GM19328 (cell line): ENCODE data around the gene PCOLCE2.

ENCODE experiments used
- ATAC-seq: cut with Tn5 transposase; IDR thresholded peaks from one replicate; pipeline ENCODE4 v1.9.1; 2021; ENCODE audit warnings: mild to moderate bottlenecking, moderate library complexity; ENCODE audit not compliant: unreplicated experiment

Gene PCOLCE2

GRCh38 chr3:142888481-142889211 lies at the start of gene PCOLCE2:
Gene PCOLCE2, minus strand, starts transcription at chr3:142889083. Its CDS starts 187 bp downstream, at chr3:142888896.
- ATAC-seq: no peak

DNA sequence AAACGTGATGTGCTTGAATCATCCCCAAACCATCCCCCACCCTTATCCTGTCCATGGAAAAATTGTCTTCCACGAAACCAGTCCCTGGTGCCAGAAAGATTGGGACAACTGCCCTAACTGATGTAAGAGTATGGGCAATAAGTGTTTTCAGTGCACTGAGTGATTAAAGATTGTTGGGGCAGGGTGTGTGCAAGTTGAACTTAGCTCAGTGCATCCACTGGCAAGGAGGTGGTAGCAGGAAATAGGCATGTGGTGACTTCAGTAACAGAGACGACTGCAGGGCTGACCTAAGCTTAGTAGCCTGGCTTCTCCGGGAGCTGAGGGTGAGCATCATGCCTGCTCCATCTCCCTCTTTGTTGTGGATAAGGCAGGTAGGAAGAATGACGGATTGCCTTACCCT lies 47.1 kb upstream of the PCOLCE2 start:
- no peak for ATAC-seq

DNA sequence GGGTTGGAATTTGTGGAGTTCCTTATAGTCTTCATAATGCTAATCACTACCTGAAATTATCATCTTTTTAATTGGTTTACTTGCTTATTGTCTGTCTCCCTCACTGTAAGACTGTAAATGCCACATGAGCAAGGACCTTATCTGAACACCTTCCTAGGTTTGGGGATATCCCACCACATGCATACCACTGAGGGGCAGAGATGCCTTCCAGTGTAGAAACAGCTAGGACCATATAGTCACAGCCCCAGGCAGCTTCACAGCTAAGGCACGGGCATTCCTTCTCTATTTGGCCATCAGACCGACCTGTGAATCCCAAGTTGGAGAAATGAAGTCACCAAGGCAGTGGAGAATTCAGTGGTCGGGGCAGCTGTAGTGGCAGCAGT lies 46.0 kb upstream of the PCOLCE2 start:
- ATAC-seq: no peak

- no peak for ATAC-seq
These were observed 45.4 kb upstream of the PCOLCE2 start for GRCh38 chr3:142934128-142934886.

DNA sequence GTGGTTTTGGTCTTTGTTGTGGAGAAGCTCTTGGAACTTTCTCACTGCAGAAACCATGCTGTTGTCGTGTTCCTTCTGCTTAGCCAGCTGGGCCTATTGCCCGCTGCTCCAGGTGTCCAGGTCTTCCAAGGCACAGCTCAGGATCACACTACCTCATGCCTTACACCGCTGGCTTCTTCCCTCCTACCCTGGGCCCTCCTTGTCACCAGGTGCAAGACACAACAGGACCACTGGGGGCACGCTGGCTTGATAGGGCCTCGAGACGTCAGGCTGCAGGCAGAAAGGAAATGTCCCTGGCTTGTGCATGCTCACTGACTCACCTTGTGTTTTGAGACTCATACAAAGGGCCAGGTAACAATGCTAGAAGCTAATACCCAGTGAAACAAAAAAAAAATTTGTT lies 42.3 kb upstream of the PCOLCE2 start:
- ATAC-seq: peak; percentile 89

DNA sequence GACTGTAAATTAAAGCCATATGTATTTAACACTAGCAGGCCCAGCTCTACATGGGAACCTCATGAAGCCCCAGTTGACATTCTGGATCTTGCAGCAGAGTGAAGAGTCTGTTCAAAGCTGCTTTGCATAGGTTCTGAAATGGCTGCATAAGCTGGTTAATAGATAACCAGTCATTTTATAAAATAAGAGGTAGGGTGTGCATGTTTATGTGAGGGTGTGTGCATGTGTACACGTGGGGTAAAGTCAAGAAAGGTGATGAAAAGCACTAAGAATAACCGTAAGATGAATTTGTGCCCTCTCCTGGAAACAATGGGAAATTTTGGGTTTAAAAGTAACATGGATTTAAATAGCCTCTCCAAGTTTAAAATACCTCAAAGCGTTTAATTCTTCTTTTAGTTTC lies 41.6 kb upstream of the PCOLCE2 start:
- ATAC-seq: no peak

DNA sequence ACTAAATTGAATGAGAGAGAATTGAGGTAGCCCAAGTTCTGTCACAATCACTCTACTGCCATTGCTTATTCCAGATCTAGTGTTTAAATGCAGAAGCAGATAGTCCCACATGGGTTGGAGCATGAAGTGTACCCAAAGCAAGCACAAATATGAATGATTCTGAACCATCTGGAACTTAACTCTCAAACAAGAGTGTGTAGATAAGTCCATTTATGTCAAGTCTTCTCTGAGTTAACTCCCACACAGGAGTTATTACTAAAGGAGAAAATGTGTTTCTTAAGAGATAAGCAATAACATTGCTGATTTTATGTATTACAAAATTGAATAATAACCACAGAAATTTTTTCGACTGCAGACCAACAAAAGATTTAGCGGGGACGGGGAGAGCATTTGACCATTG lies 41.0 kb upstream of the PCOLCE2 start:
- no peak for ATAC-seq

DNA sequence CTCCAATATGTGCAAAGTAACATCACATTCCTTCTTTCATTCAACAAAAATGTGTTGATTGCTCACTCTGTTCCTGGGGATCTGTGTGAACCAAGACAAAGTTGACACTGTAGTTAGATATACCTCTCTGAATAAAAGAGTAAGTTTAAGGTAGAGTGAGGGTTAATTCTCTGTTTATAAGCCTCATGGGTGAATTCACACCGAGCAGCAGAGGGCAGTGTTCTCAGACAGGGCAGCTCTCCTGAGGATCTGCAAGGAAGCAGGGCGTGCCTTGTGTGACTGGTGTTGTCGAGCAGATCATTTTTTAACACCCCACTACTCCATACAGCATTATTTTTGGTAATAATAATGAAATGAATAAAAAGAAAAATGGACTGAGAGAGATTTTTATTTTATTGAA lies 40.2 kb upstream of the PCOLCE2 start:
- ATAC-seq: no peak

DNA sequence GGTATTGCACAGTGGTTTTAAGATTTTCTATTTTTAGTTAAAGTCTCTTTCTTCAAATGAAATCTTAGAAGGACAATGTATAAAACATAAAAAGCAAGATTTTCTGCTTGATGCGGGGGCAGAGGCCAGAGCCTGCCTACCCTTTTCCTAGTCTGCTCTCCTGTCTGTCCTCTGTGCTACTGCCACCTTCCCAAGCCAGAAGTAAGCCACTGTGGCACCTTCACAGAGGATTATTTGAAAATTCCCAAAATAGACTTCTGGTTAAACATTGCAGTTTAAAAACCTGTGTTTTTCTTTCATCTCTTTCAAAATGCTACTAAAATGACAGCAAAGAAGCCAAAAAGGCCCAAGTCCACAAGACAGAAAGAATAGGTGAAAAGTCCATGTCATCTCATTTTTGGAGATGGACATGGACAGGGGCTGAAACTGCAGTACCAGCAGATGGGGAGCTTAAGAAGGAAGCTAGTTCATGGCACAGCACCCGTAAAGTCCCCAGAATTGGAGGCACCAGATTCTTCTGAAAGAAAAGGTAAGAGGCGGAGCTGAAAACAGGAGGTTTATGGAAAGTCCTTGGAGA lies 37.6 kb upstream of the PCOLCE2 start:
- no peak for ATAC-seq

GRCh38 chr3:142925140-142925539 lies 36.3 kb upstream of the PCOLCE2 start:
- no peak for ATAC-seq

GRCh38 chr3:142923694-142924093 lies 34.8 kb upstream of the PCOLCE2 start:
- no peak for ATAC-seq

DNA sequence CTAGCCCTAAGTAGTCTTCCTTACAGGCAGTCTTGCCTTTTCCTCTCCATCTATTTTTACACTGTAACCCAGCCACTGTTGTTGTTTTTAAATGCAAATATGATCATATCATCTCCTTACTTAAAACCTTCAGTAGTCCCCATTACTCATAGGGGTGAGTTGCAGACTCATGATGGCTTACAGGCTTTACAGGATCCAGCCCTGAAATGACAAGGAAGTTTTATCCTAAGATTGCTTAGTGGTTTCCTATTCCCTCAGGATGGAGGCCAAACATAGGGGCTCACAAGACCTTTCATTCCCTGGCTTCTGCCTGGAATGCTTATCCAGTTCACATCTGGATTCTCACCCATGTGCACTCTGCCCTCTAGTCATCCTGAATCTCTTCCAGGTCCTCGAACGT lies 27.7 kb upstream of the PCOLCE2 start:
- ATAC-seq: no peak

DNA sequence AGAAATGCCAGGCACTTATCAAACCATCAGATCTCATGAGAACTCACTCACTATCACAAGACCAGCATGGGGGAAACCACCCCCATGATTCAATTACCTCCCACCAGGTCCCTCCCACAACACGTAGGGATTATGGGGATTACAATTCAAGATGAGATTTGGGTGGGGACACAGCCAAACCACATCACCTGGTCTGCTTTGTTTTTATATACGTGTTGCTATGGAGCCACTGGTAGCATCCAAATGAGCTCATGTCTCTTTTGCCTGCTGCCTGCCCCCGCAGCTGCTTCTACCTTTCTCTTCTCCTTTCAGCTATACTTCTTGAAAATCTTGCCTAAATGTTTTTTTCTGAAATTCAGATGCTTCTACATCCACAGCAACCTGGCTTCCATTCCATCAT lies 26.8 kb upstream of the PCOLCE2 start:
- no peak for ATAC-seq

DNA sequence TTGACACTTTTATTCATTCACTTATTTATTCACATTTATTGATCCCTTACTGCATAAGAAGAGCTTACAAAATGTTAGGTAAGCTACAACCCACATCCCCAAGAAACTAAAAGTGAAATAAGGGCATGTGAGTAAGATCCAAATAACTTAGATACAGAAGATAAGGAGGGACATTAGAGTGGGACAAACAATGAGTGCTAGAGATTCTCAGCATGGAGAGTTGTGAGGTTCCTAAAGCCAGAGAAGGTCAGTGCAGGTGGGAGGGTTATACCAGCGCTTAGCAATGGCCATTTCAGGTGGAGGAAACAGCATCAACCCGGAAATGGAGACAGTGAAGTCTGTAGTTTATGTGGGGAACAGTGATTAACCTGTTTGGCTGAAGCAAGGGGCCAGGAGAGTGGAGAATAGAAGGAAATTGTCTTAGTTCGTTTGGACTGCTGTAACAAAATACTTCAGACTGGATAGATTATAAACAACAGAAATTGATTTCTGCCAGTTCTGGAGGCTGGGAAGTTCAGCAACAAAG lies 25.5 kb upstream of the PCOLCE2 start:
- no peak for ATAC-seq

GRCh38 chr3:142913432-142913831 lies 24.5 kb upstream of the PCOLCE2 start:
- no peak for ATAC-seq

DNA sequence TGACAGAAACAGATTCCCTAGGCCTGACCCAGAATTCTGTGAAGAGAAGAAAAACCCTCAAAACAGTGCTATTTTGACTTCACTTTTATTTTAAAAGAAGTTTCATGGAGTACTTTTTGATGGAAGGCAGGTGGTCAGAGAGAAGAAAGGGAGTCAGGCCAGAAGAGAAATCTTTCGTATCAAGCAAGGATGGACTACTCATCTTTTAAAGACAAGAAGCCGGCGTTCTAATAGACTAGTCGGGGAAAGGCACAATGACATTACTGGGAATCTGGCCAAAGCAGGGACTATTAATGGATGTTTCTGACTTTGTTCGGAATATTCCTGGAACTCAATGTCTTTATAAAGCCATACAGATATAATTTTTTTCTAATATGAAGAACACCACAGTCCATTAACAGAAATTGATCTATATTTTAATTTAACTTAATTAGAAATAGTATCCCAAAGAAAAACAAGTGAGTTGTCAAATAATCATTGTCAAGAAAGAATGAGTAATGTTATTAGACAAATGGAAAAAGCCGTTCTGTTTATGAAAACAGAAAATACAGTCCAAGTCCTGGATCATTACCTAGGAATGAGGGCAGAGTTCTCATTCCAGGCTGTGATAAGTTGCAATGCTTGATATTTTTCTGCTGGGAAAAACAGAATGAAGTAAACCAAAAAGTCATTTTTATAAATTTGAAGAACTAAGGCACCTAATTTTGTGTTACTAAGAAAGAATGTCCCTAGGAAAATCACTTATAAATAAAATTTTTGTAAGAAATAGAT lies 23.7 kb upstream of the PCOLCE2 start:
- no peak for ATAC-seq

GRCh38 chr3:142910280-142910679 lies 21.4 kb upstream of the PCOLCE2 start:
- no peak for ATAC-seq

DNA sequence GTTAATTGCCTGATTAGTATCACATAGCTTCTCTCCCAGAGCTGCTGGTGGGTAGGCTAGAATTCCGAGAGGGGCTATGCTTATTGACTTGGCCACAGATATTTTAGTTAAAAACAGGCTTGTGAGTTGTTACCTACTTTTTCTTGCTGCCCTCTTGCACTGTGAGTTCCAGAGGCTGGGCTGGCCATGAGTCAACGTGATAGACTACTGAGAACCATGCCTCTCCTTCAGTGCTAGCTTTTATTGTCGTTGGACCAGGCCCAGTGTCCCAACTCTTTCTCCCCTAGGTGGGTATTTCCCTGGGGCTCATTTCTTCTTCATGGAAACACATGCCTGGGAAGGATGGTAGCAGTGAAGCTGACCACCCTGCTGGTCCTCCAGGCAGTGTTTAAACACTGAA lies 20.4 kb upstream of the PCOLCE2 start:
- ATAC-seq: no peak

GRCh38 chr3:142907996-142908395 lies 19.1 kb upstream of the PCOLCE2 start:
- ATAC-seq: no peak

DNA sequence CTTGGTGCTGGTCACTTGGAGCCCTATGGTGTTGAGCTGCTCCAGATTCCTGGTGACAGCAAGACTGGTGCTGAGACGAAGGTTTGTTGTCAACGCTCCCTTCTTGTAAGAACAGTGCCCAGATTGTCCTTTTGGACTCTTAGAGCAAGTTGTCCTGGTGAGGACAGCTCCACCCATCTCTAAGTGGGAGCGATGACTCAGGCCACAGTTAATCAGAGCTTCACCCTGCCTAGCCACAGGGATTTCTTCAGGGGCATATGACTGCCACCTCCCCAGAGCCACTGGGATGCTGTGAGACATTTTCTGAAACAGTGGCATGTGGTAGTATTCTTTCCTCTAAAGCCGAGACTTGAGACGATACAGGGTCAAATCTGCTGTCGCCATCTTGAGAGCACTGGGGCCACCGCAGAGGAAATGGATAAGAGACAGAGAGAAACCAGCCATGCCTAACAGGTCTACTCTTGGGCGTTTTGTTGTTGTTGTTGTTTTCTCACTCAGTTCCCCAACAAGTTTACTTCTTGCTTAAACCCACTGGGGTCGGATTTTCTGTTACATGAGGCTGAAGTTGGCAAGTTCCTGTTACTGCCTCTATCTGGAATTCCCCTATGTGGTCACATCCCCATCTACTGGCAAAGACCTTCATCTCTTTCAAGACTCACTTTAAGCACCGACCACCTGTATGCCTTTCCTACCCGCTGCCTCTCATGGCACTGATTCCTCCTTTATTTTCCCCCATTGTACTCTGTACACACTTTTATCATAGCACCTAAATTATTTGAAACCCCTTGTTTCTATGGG lies 16.0 kb upstream of the PCOLCE2 start:
- ATAC-seq: no peak
